HepG2 (cell line): ENCODE measurements around the gene P2RX3. TPM values are rescaled to one million over a fixed set of nuclear protein-coding genes. Genes with fewer than 3 reads are reported as not detected.

ENCODE experiments used
- AGO2 ChIP-seq: fragments of 200-400 bp; formaldehyde crosslinking; optimal IDR thresholded peaks from 2 replicates; pipeline ENCODE3; 2017; ENCODE audit warnings: mild to moderate bottlenecking, low read depth, low read length, moderate library complexity
- FOXP1 ChIP-seq, 2 experiments: fragments of 450-650 bp in 1 of 2; IDR thresholded peaks; 2 replicates each; pipeline ENCODE4 v1.6.1; 2017 to 2018; ENCODE audit warnings: antibody characterized with exemption in 1 of 2
- KDM2A ChIP-seq: sonication (generic); formaldehyde crosslinking; IDR thresholded peaks from 2 replicates; pipeline ENCODE4 v1.4.0; 2020; ENCODE audit warnings: low read depth, missing genetic modification reagents, borderline replicate concordance
- MAFF ChIP-seq: IDR thresholded peaks from 2 replicates; pipeline ENCODE4 v1.6.1; 2011; ENCODE audit warnings: low read depth, low read length, improper control_type of control experiment
- NCOR1 ChIP-seq: fragments of 200-600 bp; sonication (generic); IDR thresholded peaks from 2 replicates; pipeline ENCODE4 v1.7.0; 2017; ENCODE audit warnings: antibody characterized with exemption, low read length, borderline replicate concordance
- NFYC ChIP-seq: IDR thresholded peaks from 2 replicates; pipeline ENCODE4 v1.6.1; 2016; ENCODE audit warnings: missing genetic modification reagents, missing compliant biosample characterization
- NR2F6 ChIP-seq, 2 experiments: IDR thresholded peaks; 2 replicates each; pipeline ENCODE4 v1.6.1; 2016; ENCODE audit warnings: antibody characterized with exemption in 1 of 2, mild to moderate bottlenecking in 1 of 2
- SATB2 ChIP-seq: sonication (generic); formaldehyde crosslinking; IDR thresholded peaks from 2 replicates; pipeline ENCODE4 v1.5.0; 2020; ENCODE audit warnings: missing genetic modification reagents
- SRSF1 ChIP-seq: fragments of 200-400 bp; formaldehyde crosslinking; optimal IDR thresholded peaks from 2 replicates; pipeline ENCODE3; 2017; ENCODE audit warnings: mild to moderate bottlenecking, low read depth, low read length, moderate library complexity
- polyA plus RNA-seq, 8 experiments: library from polyadenylated mRNA; depleted of rRNA in 3 of 8; stranded (reverse) in 7 of 8; unstranded in 1 of 8; fragments of >200 nt; fragmentation: Illumina TruSeq in 4 of 8; extraction: Trizol in 4 of 8; gene quantifications; 2 replicates each; pipeline versions ENCODE4 v1.2.1 to v1.2.3, GENCODE V29; 2011 to 2016; ENCODE audit warnings: low read depth in 4 of 8, missing spikeins in 1 of 8, mixed read lengths in 1 of 8; ENCODE audit not compliant: insufficient read depth in 1 of 8
- total RNA-seq, 5 experiments: library from RNA; depleted of rRNA; stranded (reverse); fragments of >200 nt; fragmentation: Illumina TruSeq; extraction: Trizol; gene quantifications; 2 replicates each; pipeline ENCODE4 v1.2.3, GENCODE V29; 2016; ENCODE audit warnings: low read depth in 1 of 5
- TF ChIP-seq, protein P1 (sequence below): sonication (generic); formaldehyde crosslinking; IDR thresholded peaks from 2 replicates; pipeline ENCODE4 v1.5.1; 2020; ENCODE audit warnings: mild to moderate bottlenecking, missing genetic modification reagents
- TF ChIP-seq, protein P2 (sequence below): sonication (generic); formaldehyde crosslinking; IDR thresholded peaks from 2 replicates; pipeline ENCODE4 v1.5.1; 2020; ENCODE audit warnings: missing genetic modification reagents, mild to moderate bottlenecking, borderline replicate concordance
- TF ChIP-seq, protein P3 (sequence below): sonication (generic); formaldehyde crosslinking; IDR thresholded peaks from 2 replicates; pipeline ENCODE4 v1.5.1; 2020; ENCODE audit warnings: mild to moderate bottlenecking, missing genetic modification reagents, moderate library complexity
- TF ChIP-seq, protein P4 (sequence below): sonication (generic); formaldehyde crosslinking; IDR thresholded peaks from 2 replicates; pipeline ENCODE4 v1.4.0; 2020; ENCODE audit warnings: mild to moderate bottlenecking, missing genetic modification reagents
- TF ChIP-seq, protein P5 (sequence below): sonication (generic); formaldehyde crosslinking; IDR thresholded peaks from 2 replicates; pipeline ENCODE4 v1.8.1; 2022; ENCODE audit warnings: low read depth, mild to moderate bottlenecking, missing genetic modification reagents
- TF ChIP-seq, protein P6 (sequence below): sonication (generic); formaldehyde crosslinking; IDR thresholded peaks from 2 replicates; pipeline ENCODE4 v1.5.0; 2020; ENCODE audit warnings: missing genetic modification reagents

The P2RX3 gene
- total and polyA plus RNA-seq, 2 of the 13 experiments (the other 11 are each of a cell fraction or from before 2014, with no cell fraction given): 0.08 TPM; not detected in 1

DNA sequence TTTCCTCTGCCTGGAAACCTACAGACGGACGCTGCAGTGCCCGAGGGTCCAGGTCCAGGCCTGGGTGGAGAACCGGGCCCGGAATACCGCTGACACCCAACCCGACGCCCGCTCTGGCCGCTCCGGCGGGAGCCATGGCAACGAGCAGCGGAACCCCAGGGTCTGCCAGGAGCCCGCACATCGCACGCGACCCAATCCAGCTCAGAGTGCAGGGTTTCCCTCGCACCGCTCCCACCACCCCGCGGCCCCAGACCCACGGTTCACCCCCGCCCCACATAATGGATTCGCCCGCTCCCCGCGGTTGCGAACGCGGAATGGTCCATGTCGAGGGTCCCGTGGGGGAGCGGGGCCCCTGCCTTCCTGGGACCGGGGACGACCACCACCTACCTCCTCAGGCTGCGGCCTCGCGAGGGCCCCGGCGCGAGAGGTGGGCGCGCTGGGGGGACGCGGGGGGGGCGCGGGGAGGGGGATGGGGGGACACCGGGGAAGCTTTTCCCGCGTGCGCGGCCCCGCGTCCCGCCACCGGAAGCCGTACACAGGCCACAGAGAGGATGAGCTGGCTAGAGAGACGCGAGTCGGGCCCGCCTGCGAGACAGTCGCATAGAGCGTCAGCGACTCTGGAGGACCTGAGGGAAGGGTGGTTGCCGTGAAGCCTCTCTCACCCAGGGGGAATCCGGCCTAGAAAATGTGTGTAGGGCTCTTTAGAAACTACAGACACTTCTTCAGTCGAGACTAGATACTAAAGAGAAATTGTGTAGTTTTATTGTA is 2.6 kb upstream of the P2RX3 start, which contains the start of gene SSRP1 (continued):
- TF ChIP-seq SATB2 (CRISPR knock-in tag): no peak
- no peak for TF ChIP-seq SRSF1
- TF ChIP-seq, protein P1, sequence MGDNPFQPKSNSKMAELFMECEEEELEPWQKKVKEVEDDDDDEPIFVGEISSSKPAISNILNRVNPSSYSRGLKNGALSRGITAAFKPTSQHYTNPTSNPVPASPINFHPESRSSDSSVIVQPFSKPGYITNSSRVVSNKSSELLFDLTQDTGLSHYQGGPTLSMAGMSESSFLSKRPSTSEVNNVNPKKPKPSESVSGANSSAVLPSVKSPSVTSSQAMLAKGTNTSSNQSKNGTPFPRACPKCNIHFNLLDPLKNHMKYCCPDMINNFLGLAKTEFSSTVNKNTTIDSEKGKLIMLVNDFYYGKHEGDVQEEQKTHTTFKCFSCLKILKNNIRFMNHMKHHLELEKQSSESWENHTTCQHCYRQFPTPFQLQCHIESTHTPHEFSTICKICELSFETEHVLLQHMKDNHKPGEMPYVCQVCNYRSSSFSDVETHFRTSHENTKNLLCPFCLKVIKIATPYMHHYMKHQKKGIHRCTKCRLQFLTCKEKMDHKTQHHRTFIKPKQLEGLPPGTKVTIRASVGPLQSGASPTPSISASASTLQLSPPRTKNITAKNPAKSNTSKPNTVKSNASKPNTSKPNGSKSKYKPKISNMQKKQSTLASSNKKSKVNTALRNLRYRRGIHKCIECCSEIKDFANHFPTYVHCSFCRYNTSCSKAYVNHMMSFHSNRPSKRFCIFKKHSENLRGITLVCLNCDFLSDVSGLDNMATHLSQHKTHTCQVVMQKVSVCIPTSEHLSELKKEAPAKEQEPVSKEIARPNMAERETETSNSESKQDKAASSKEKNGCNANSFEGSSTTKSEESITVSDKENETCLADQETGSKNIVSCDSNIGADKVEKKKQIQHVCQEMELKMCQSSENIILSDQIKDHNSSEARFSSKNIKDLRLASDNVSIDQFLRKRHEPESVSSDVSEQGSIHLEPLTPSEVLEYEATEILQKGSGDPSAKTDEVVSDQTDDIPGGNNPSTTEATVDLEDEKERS: 0 out of 2 replicates have a peak, but pooled peaks have one; percentile 54
- TF ChIP-seq NCOR1: no peak
- TF ChIP-seq, protein P2, sequence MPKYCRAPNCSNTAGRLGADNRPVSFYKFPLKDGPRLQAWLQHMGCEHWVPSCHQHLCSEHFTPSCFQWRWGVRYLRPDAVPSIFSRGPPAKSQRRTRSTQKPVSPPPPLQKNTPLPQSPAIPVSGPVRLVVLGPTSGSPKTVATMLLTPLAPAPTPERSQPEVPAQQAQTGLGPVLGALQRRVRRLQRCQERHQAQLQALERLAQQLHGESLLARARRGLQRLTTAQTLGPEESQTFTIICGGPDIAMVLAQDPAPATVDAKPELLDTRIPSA: 0 out of 2 replicates have a peak, but pooled peaks have one; percentile 21
- TF ChIP-seq NFYC (CRISPR knock-in tag): no peak
- no peak for TF ChIP-seq MAFF
- peak; percentile 32 for TF ChIP-seq AGO2
- TF ChIP-seq, protein P3, sequence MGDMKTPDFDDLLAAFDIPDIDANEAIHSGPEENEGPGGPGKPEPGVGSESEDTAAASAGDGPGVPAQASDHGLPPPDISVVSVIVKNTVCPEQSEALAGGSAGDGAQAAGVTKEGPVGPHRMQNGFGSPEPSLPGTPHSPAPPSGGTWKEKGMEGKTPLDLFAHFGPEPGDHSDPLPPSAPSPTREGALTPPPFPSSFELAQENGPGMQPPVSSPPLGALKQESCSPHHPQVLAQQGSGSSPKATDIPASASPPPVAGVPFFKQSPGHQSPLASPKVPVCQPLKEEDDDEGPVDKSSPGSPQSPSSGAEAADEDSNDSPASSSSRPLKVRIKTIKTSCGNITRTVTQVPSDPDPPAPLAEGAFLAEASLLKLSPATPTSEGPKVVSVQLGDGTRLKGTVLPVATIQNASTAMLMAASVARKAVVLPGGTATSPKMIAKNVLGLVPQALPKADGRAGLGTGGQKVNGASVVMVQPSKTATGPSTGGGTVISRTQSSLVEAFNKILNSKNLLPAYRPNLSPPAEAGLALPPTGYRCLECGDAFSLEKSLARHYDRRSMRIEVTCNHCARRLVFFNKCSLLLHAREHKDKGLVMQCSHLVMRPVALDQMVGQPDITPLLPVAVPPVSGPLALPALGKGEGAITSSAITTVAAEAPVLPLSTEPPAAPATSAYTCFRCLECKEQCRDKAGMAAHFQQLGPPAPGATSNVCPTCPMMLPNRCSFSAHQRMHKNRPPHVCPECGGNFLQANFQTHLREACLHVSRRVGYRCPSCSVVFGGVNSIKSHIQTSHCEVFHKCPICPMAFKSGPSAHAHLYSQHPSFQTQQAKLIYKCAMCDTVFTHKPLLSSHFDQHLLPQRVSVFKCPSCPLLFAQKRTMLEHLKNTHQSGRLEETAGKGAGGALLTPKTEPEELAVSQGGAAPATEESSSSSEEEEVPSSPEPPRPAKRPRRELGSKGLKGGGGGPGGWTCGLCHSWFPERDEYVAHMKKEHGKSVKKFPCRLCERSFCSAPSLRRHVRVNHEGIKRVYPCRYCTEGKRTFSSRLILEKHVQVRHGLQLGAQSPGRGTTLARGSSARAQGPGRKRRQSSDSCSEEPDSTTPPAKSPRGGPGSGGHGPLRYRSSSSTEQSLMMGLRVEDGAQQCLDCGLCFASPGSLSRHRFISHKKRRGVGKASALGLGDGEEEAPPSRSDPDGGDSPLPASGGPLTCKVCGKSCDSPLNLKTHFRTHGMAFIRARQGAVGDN (CRISPR knock-in tag): peak; percentile 68
- TF ChIP-seq, protein P4, sequence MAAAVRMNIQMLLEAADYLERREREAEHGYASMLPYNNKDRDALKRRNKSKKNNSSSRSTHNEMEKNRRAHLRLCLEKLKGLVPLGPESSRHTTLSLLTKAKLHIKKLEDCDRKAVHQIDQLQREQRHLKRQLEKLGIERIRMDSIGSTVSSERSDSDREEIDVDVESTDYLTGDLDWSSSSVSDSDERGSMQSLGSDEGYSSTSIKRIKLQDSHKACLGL (CRISPR knock-in tag): peak; percentile 59
- TF ChIP-seq, protein P5, sequence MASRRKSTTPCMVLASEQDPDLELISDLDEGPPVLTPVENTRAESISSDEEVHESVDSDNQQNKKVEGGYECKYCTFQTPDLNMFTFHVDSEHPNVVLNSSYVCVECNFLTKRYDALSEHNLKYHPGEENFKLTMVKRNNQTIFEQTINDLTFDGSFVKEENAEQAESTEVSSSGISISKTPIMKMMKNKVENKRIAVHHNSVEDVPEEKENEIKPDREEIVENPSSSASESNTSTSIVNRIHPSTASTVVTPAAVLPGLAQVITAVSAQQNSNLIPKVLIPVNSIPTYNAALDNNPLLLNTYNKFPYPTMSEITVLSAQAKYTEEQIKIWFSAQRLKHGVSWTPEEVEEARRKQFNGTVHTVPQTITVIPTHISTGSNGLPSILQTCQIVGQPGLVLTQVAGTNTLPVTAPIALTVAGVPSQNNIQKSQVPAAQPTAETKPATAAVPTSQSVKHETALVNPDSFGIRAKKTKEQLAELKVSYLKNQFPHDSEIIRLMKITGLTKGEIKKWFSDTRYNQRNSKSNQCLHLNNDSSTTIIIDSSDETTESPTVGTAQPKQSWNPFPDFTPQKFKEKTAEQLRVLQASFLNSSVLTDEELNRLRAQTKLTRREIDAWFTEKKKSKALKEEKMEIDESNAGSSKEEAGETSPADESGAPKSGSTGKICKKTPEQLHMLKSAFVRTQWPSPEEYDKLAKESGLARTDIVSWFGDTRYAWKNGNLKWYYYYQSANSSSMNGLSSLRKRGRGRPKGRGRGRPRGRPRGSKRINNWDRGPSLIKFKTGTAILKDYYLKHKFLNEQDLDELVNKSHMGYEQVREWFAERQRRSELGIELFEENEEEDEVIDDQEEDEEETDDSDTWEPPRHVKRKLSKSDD (CRISPR knock-in tag): peak; percentile 67; the same call in 1 of the 2 replicates
- no peak for TF ChIP-seq NR2F6 (IDR thresholded peaks at IDR 0.05)
- TF ChIP-seq NR2F6 (CRISPR knock-in tag; IDR thresholded peaks at IDR 0.05): no peak
- TF ChIP-seq FOXP1 (IDR thresholded peaks at IDR 0.05): no peak
- TF ChIP-seq FOXP1 (CRISPR knock-in tag; IDR thresholded peaks at IDR 0.05): no peak; the same call in 1 of the 2 replicates
- TF ChIP-seq, protein P6, sequence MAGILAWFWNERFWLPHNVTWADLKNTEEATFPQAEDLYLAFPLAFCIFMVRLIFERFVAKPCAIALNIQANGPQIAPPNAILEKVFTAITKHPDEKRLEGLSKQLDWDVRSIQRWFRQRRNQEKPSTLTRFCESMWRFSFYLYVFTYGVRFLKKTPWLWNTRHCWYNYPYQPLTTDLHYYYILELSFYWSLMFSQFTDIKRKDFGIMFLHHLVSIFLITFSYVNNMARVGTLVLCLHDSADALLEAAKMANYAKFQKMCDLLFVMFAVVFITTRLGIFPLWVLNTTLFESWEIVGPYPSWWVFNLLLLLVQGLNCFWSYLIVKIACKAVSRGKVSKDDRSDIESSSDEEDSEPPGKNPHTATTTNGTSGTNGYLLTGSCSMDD: no peak
- peak; percentile 94 for TF ChIP-seq KDM2A
